Activated T-cell treated with anti-CD3 and anti-CD28 coated beads, Interleukin-2, amount 50 U/mL, for 72 hours (primary cell): Measurements from ENCODE around the gene GMEB2. TPM values are rescaled to one million over a fixed set of nuclear protein-coding genes. Genes with fewer than 3 reads are reported as not detected.
"Not testable (repeated sequence)": the region's sequence is repeated elsewhere in the genome, so short reads cannot be mapped to it uniquely, and the experiment has no call there.

Experiments used
- ATAC-seq, 2 donors: fragments of 150-1000 bp; cut with Tn5 transposase; replicated peaks in 1 of 2; 2 replicates each; pipeline ENCODE4 v1.10.0; 2021; ENCODE audit warnings: moderate library complexity in 2 of 2, mild to moderate bottlenecking in 1 of 2
- DNase-seq, 2 donors: peaks; one replicate each; pipeline ENCODE4 v3.0.0; 2021 to 2022; ENCODE audit warnings: mixed read lengths in 1 of 2
- H3K27ac Mint-ChIP-seq: one replicate; pipeline ENCODE4 v1.8.0; 2022; ENCODE audit warnings: mild to moderate bottlenecking, moderate library complexity, mixed read lengths
- H3K27me3 Mint-ChIP-seq: one replicate; pipeline ENCODE4 v1.8.0; 2022; ENCODE audit warnings: low read depth, mixed read lengths
- H3K36me3 Mint-ChIP-seq, 2 donors: one replicate each; pipeline ENCODE4 v1.8.0; 2022; ENCODE audit warnings: mixed read lengths in 2 of 2, mild to moderate bottlenecking in 1 of 2; ENCODE audit not compliant: insufficient read depth in 2 of 2
- H3K4me1 Mint-ChIP-seq: one replicate; pipeline ENCODE4 v1.8.0; 2022; ENCODE audit warnings: low read depth, mixed read lengths
- H3K4me3 Mint-ChIP-seq, 2 donors: one replicate each; pipeline ENCODE4 v1.8.0; 2022; ENCODE audit warnings: mild to moderate bottlenecking in 2 of 2, mixed read lengths in 2 of 2, moderate library complexity in 2 of 2
- H3K9me3 Mint-ChIP-seq, 2 donors: one replicate each; pipeline ENCODE4 v1.8.0; 2022; ENCODE audit warnings: mixed read lengths in 2 of 2
- total RNA-seq, 2 donors: library from RNA; stranded (reverse); gene quantifications; one replicate each; pipeline ENCODE4 v1.2.3, GENCODE V29; 2022

Gene GMEB2
- total RNA-seq, 2 donors from 2014 or later, result 17.5 to 22.8 TPM

- no peak overlapping the region for H3K4me3 Mint-ChIP-seq
- H3K27me3 Mint-ChIP-seq, result peaks cover 10% of the 10 kb centered on the region
- H3K36me3 Mint-ChIP-seq, result no peaks in the 10 kb centered on the region
- ATAC-seq (no peak), DNase-seq (no peak)
- H3K4me1 Mint-ChIP-seq, result peaks cover 15% of the 10 kb centered on the region
- no peaks in the 10 kb centered on the region for H3K9me3 Mint-ChIP-seq
- no peak overlapping the region for H3K27ac Mint-ChIP-seq
These were observed 54.7 kb downstream of the GMEB2 start for GRCh38 chr20:63572071-63572787.

GRCh38 chr20:63571087-63571478, 55.8 kb downstream of the GMEB2 start:
- not testable (repeated sequence) for H3K27ac Mint-ChIP-seq, ATAC-seq, H3K4me3 Mint-ChIP-seq, H3K36me3 Mint-ChIP-seq, DNase-seq, H3K9me3 Mint-ChIP-seq, H3K27me3 Mint-ChIP-seq
- peaks cover 13% of the 10 kb centered on the region for H3K4me1 Mint-ChIP-seq

GRCh38 chr20:63570281-63571086, 56.4 kb downstream of the GMEB2 start:
- Mint-ChIP-seq H3K4me1 (peaks cover 13% of the 10 kb centered on the region), H3K4me3 (no peak overlapping the region), H3K9me3 (no peaks in the 10 kb centered on the region), H3K36me3 (no peaks in the 10 kb centered on the region), H3K27ac (no peak overlapping the region), H3K27me3 (no peaks in the 10 kb centered on the region)
- ATAC-seq, result no peak
- DNase-seq, result no peak

- no peaks in the 10 kb centered on the region for H3K9me3 Mint-ChIP-seq
- no peak for DNase-seq
- H3K27ac Mint-ChIP-seq, result no peak overlapping the region
- ATAC-seq, result no peak
- H3K4me1 Mint-ChIP-seq, result peaks cover 13% of the 10 kb centered on the region
- H3K27me3 Mint-ChIP-seq, result no peaks in the 10 kb centered on the region
- H3K36me3 Mint-ChIP-seq, result no peaks in the 10 kb centered on the region
- peak overlapping the region in 1 of 2 donors; percentile 9 for H3K4me3 Mint-ChIP-seq
These were observed 57.6 kb downstream of the GMEB2 start for GRCh38 chr20:63568986-63569949.

GRCh38 chr20:63568170-63568981, 58.5 kb downstream of the GMEB2 start:
- Mint-ChIP-seq H3K9me3 (no peaks in the 10 kb centered on the region), H3K27me3 (no peaks in the 10 kb centered on the region), H3K27ac (peak overlapping the region; percentile 65), H3K36me3 (no peaks in the 10 kb centered on the region), H3K4me3 (peak overlapping the region; percentile 74 to 83), H3K4me1 (peaks cover 13% of the 10 kb centered on the region)
- ATAC-seq, result peak; percentile 3 to 23
- DNase-seq, result no peak

- Mint-ChIP-seq H3K27ac (peak overlapping the region; percentile 70), H3K4me3 (peak overlapping the region; percentile 74 to 83)
These were observed 59.3 kb downstream of the GMEB2 start for GRCh38 chr20:63567386-63568169.

GRCh38 chr20:63567136-63567385, 59.8 kb downstream of the GMEB2 start:
- peak overlapping the region; percentile 42 to 83 for H3K4me3 Mint-ChIP-seq

More at GRCh38 chr20:63567386-63568169, 59.3 kb downstream of the GMEB2 start:
- Mint-ChIP-seq H3K9me3 (no peaks in the 10 kb centered on the region), H3K27me3 (no peaks in the 10 kb centered on the region), H3K4me1 (peaks cover 13% of the 10 kb centered on the region), H3K36me3 (no peaks in the 10 kb centered on the region)
- DNase-seq (peak; percentile 70 to 76), ATAC-seq (peak; percentile 85 to 88)

GRCh38 chr20:63566395-63567135, 60.3 kb downstream of the GMEB2 start:
- no peak for DNase-seq
- Mint-ChIP-seq H3K4me1 (peaks cover 13% of the 10 kb centered on the region), H3K36me3 (no peaks in the 10 kb centered on the region), H3K27ac (no peak overlapping the region), H3K9me3 (no peaks in the 10 kb centered on the region), H3K4me3 (peak overlapping the region; percentile 42 to 83), H3K27me3 (no peaks in the 10 kb centered on the region)
- ATAC-seq, result no peak

More at GRCh38 chr20:63567136-63567385, 59.8 kb downstream of the GMEB2 start:
- ATAC-seq, result peak in 1 of 2 donors; percentile 1
- H3K4me1 Mint-ChIP-seq, result peaks cover 13% of the 10 kb centered on the region
- H3K9me3 Mint-ChIP-seq, result no peaks in the 10 kb centered on the region
- no peak overlapping the region for H3K27ac Mint-ChIP-seq
- H3K27me3 Mint-ChIP-seq, result no peaks in the 10 kb centered on the region
- DNase-seq, result no peak
- H3K36me3 Mint-ChIP-seq, result no peaks in the 10 kb centered on the region

- no peak for DNase-seq
- H3K27me3 Mint-ChIP-seq, result no peaks in the 10 kb centered on the region
These were observed 61.1 kb downstream of the GMEB2 start for GRCh38 chr20:63565699-63566335.

GRCh38 chr20:63565021-63565698, 61.7 kb downstream of the GMEB2 start:
- DNase-seq (no peak), ATAC-seq (no peak)
- no peaks in the 10 kb centered on the region for H3K36me3 Mint-ChIP-seq
- peaks cover 13% of the 10 kb centered on the region for H3K4me1 Mint-ChIP-seq
- H3K9me3 Mint-ChIP-seq, result no peaks in the 10 kb centered on the region
- no peak overlapping the region for H3K27ac Mint-ChIP-seq
- H3K27me3 Mint-ChIP-seq, result no peaks in the 10 kb centered on the region
- H3K4me3 Mint-ChIP-seq, result no peak overlapping the region

More at GRCh38 chr20:63565699-63566335, 61.1 kb downstream of the GMEB2 start:
- Mint-ChIP-seq H3K4me3 (no peak overlapping the region), H3K9me3 (no peaks in the 10 kb centered on the region), H3K27ac (no peak overlapping the region), H3K4me1 (peaks cover 13% of the 10 kb centered on the region), H3K36me3 (no peaks in the 10 kb centered on the region)
- ATAC-seq, result no peak
